GM19328 (cell line): Measurements from ENCODE around the gene WWP2.
"Not testable (repeated sequence)": the region's sequence is repeated elsewhere in the genome, so short reads cannot be mapped to it uniquely, and the experiment has no call there.

ENCODE experiments used
- ATAC-seq: cut with Tn5 transposase; IDR thresholded peaks from one replicate; pipeline ENCODE4 v1.9.1; 2021; ENCODE audit warnings: mild to moderate bottlenecking, moderate library complexity; ENCODE audit not compliant: unreplicated experiment

Gene WWP2

GRCh38 chr16:69761983-69762813 lies at the start of gene WWP2:
Gene WWP2 (plus strand): TSS chr16:69762332. CDS start chr16:69787011, 24,679 bp downstream.
- ATAC-seq, result peak; percentile 83

- no peak for ATAC-seq
These were observed 49.1 kb upstream of the WWP2 start for GRCh38 chr16:69712914-69713581.

GRCh38 chr16:69717066-69717465 lies 45.1 kb upstream of the WWP2 start:
- ATAC-seq, result no peak

- ATAC-seq, result no peak
These were observed 43.9 kb upstream of the WWP2 start for GRCh38 chr16:69718111-69718764.

GRCh38 chr16:69720822-69721430 lies 41.2 kb upstream of the WWP2 start:
- ATAC-seq, result no peak

- ATAC-seq, result no peak
These were observed 40.6 kb upstream of the WWP2 start for GRCh38 chr16:69721441-69721957.

- ATAC-seq, result no peak
These were observed 37.7 kb upstream of the WWP2 start for GRCh38 chr16:69724414-69724873.

- ATAC-seq, result no peak
These were observed 37.1 kb upstream of the WWP2 start for GRCh38 chr16:69724981-69725479.

- ATAC-seq, result no peak
These were observed 36.4 kb upstream of the WWP2 start for GRCh38 chr16:69725480-69726312.

GRCh38 chr16:69726313-69727060 lies 35.6 kb upstream of the WWP2 start, which contains the start of gene NQO1:
Gene NQO1 (minus strand): TSS chr16:69726560. CDS start chr16:69726439, 121 bp downstream.
- ATAC-seq, result peak; percentile 97

GRCh38 chr16:69727916-69728270 lies 34.2 kb upstream of the WWP2 start:
- ATAC-seq, result no peak

GRCh38 chr16:69729030-69729429 lies 33.1 kb upstream of the WWP2 start:
- not testable (repeated sequence) for ATAC-seq

- ATAC-seq, result not testable (repeated sequence)
These were observed 30.9 kb upstream of the WWP2 start for GRCh38 chr16:69731280-69731679.

GRCh38 chr16:69732101-69732500 lies 30.0 kb upstream of the WWP2 start:
- ATAC-seq, result no peak

- ATAC-seq, result no peak
These were observed 20.6 kb upstream of the WWP2 start for GRCh38 chr16:69741519-69741918.

GRCh38 chr16:69741951-69742904 lies 19.9 kb upstream of the WWP2 start:
- no peak for ATAC-seq

- ATAC-seq, result no peak
These were observed 17.5 kb upstream of the WWP2 start for GRCh38 chr16:69744363-69745231.
